IMR-90 (cell line): Measurements from ENCODE around the gene AHI1. TPM values are rescaled to one million over a fixed set of nuclear protein-coding genes. Genes with fewer than 3 reads are reported as not detected.
A peak's percentile ranks its signal among the peaks of the same experiment; 100 is the strongest.

Experiments used
- ATAC-seq: fragments of 200-7000 bp; cut with Tn5 transposase; 2 replicates; pipeline ENCODE4 v1.9.1; 2020; ENCODE audit warnings: low read depth, mild to moderate bottlenecking, moderate library complexity
- BruUV-seq: library from RNA; stranded (reverse); fragments of 400-500 nt; replicated peaks from 2 replicates; lab custom pipeline; 2021; lab: Mats Ljungman, UMichigan
- CTCF ChIA-PET: fragments of 300-600 bp; formaldehyde crosslinking; extraction: SDS; loops from one replicate; lab custom pipeline; 2021; ENCODE audit warnings: antibody characterized with exemption; lab: Yijun Ruan, JAX
- POLR2A ChIA-PET: fragments of 300-600 bp; sonication (Branson Sonifier 250); formaldehyde crosslinking; loops from one replicate; lab custom pipeline; 2022; ENCODE audit warnings: antibody characterized with exemption; ENCODE audit not compliant: unreplicated experiment; lab: Charles Lee
- DNase-seq: peaks from one replicate; pipeline ENCODE4 v3.0.0; 2013
- H2AFZ ChIP-seq: replicated peaks from 2 replicates; pipeline ENCODE3; 2013; ENCODE audit warnings: low read length, mild to moderate bottlenecking; ENCODE audit not compliant: poor library complexity
- H2AK5ac ChIP-seq: 2 replicates; pipeline ENCODE4 v1.6.1; 2013; ENCODE audit warnings: low read depth, low read length, inconsistent platforms
- H2AK9ac ChIP-seq: replicated peaks from 2 replicates; pipeline ENCODE3; 2013; ENCODE audit warnings: mild to moderate bottlenecking, low read depth, low read length, moderate library complexity; ENCODE audit not compliant: poor library complexity
- H2BK120ac ChIP-seq: 2 replicates; pipeline ENCODE4 v1.6.1; 2013; ENCODE audit warnings: low read depth, low read length, inconsistent platforms
- H2BK15ac ChIP-seq: 3 replicates; pipeline ENCODE4 v1.6.1; 2013; ENCODE audit warnings: low read depth, low read length, inconsistent platforms
- H2BK20ac ChIP-seq: 2 replicates; pipeline ENCODE4 v1.6.1; 2013; ENCODE audit warnings: low read depth, mild to moderate bottlenecking, inconsistent platforms, low read length, moderate library complexity
- H2BK5ac ChIP-seq: 2 replicates; pipeline ENCODE4 v1.6.1; 2013; ENCODE audit warnings: mild to moderate bottlenecking, low read depth, low read length, inconsistent platforms; ENCODE audit not compliant: poor library complexity, severe bottlenecking
- H3K14ac ChIP-seq: replicated peaks from 2 replicates; pipeline ENCODE4 v1.6.1; 2013; ENCODE audit warnings: low read depth, low read length, inconsistent platforms
- H3K18ac ChIP-seq: 2 replicates; pipeline ENCODE4 v1.6.1; 2013; ENCODE audit warnings: low read depth, low read length, control low read depth
- H3K23ac ChIP-seq: 2 replicates; pipeline ENCODE4 v1.6.1; 2013; ENCODE audit warnings: low read depth, low read length, inconsistent platforms
- H3K27ac ChIP-seq: 2 replicates; pipeline ENCODE4 v1.5.1; 2013; ENCODE audit warnings: mild to moderate bottlenecking, control low read depth, low read length; ENCODE audit not compliant: insufficient read depth
- H3K27me3 ChIP-seq: 2 replicates; pipeline ENCODE4 v1.6.1; 2013; ENCODE audit warnings: low read length; ENCODE audit not compliant: control insufficient read depth, insufficient read depth
- H3K36me3 ChIP-seq: 2 replicates; pipeline ENCODE4 v1.6.1; 2013; ENCODE audit warnings: low read length, mixed read lengths; ENCODE audit not compliant: control insufficient read depth, insufficient read depth
- H3K4ac ChIP-seq: 2 replicates; pipeline ENCODE4 v1.6.1; 2013; ENCODE audit warnings: low read depth, low read length, inconsistent platforms
- H3K4me1 ChIP-seq: 2 replicates; pipeline ENCODE4 v1.6.1; 2013; ENCODE audit warnings: low read length, mixed read lengths; ENCODE audit not compliant: control insufficient read depth, insufficient read depth
- H3K4me2 ChIP-seq: 2 replicates; pipeline ENCODE4 v1.6.1; 2013; ENCODE audit warnings: low read depth, mild to moderate bottlenecking, control low read depth, low read length, moderate library complexity
- H3K4me3 ChIP-seq: 2 replicates; pipeline ENCODE4 v1.5.1; 2013; ENCODE audit warnings: low read depth, mild to moderate bottlenecking, control low read depth, low read length, moderate library complexity; ENCODE audit not compliant: insufficient read depth
- H3K56ac ChIP-seq: 2 replicates; pipeline ENCODE4 v1.6.1; 2013; ENCODE audit warnings: low read length, inconsistent platforms; ENCODE audit not compliant: insufficient read depth; ENCODE audit errors: extremely low read depth
- H3K79me1 ChIP-seq, 2 experiments: 2 replicates each; pipeline ENCODE4 v1.6.1; 2013; ENCODE audit warnings: low read length in 2 of 2, inconsistent platforms in 1 of 2, low read depth in 1 of 2
- H3K9ac ChIP-seq: 2 replicates; pipeline ENCODE4 v1.6.1; 2013; ENCODE audit warnings: low read depth, low read length, control low read depth
- H3K9me1 ChIP-seq: 2 replicates; pipeline ENCODE4 v1.6.1; 2013; ENCODE audit warnings: low read length, inconsistent platforms; ENCODE audit not compliant: insufficient read depth
- H3K9me3 ChIP-seq: 2 replicates; pipeline ENCODE4 v1.6.1; 2013; ENCODE audit warnings: low read length; ENCODE audit not compliant: control insufficient read depth, insufficient read depth
- H4K20me1 ChIP-seq: 2 replicates; pipeline ENCODE4 v1.6.1; 2013; ENCODE audit warnings: low read length, inconsistent platforms; ENCODE audit not compliant: insufficient read depth
- H4K5ac ChIP-seq: 2 replicates; pipeline ENCODE4 v1.6.1; 2013; ENCODE audit warnings: mild to moderate bottlenecking, low read depth, low read length, control low read depth
- H4K8ac ChIP-seq, 2 experiments: 2 replicates each; pipeline ENCODE4 v1.6.1; 2013; ENCODE audit warnings: low read depth in 2 of 2, low read length in 2 of 2, control low read depth in 1 of 2, inconsistent platforms in 1 of 2
- H4K91ac ChIP-seq: 2 replicates; pipeline ENCODE4 v1.6.1; 2013; ENCODE audit warnings: low read depth, low read length, inconsistent platforms; ENCODE audit not compliant: insufficient read depth
- BHLHE40 ChIP-seq: fragments of 150-350 bp; IDR thresholded peaks from 2 replicates; pipeline ENCODE4 v1.6.1; 2016; ENCODE audit warnings: mild to moderate bottlenecking, low read depth, low read length
- CHD1 ChIP-seq: IDR thresholded peaks from 2 replicates; pipeline ENCODE4 v1.6.1; 2012; ENCODE audit warnings: low read depth, low read length, improper control_type of control experiment
- FOS ChIP-seq: fragments of 150-350 bp; IDR thresholded peaks from 2 replicates; pipeline ENCODE4 v1.6.1; 2016; ENCODE audit warnings: low read depth, low read length
- NFE2L2 ChIP-seq: fragments of 150-350 bp; IDR thresholded peaks from 2 replicates; pipeline ENCODE4 v1.6.1; 2016; ENCODE audit warnings: low read depth, mild to moderate bottlenecking, low read length
- POLR2A ChIP-seq: IDR thresholded peaks from 2 replicates; pipeline ENCODE4 v1.6.1; 2012; ENCODE audit warnings: mild to moderate bottlenecking, low read depth, low read length
- RAD21 ChIP-seq: IDR thresholded peaks from 2 replicates; pipeline ENCODE4 v1.6.1; 2012; ENCODE audit warnings: low read length, improper control_type of control experiment
- RFX5 ChIP-seq: IDR thresholded peaks from 2 replicates; pipeline ENCODE4 v1.8.0; 2012; ENCODE audit warnings: low read depth, mild to moderate bottlenecking, low read length, moderate library complexity
- WGBS, 2 experiments: methylation state at CpG; one replicate each; pipeline versions ENCODE4 v1.1.5 to v1.1.7; 2013; ENCODE audit warnings: missing lambda C conversion rate in 2 of 2; ENCODE audit not compliant: insufficient read length in 1 of 2; ENCODE audit errors: extremely low coverage in 2 of 2; 5-methylcytosine and 5-hydroxymethylcytosine counted together
- dilution Hi-C: fragments of 300-500 bp; cut with HindIII; formaldehyde crosslinking; loops from one replicate; pipeline ENCODE4 v1.14.3; 2018; ENCODE audit warnings: low sequenced_read_pairs; ENCODE audit not compliant: unreplicated experiment
- in situ Hi-C: fragments of 300-500 bp; cut with MboI; formaldehyde crosslinking; loops from 3 replicates; pipeline ENCODE4 v1.14.3; 2019; ENCODE audit warnings: low sequenced_read_pairs, inconsistent platforms, mixed read lengths
- intact Hi-C: fragments of 100-400 bp; cut with micrococcal nuclease; formaldehyde crosslinking; loops from 2 replicates; pipeline ENCODE4 v1.10.0; 2022
- polyA plus RNA-seq, 3 experiments: library from polyadenylated mRNA; depleted of rRNA; stranded (reverse); fragments of >200 nt; gene quantifications; 2 replicates each; pipeline ENCODE4 v1.2.3, GENCODE V29; 2012; ENCODE audit warnings: low replicate concordance in 1 of 3
- total RNA-seq: library from RNA; depleted of rRNA; stranded (reverse); fragments of >200 nt; gene quantifications from 2 replicates; pipeline ENCODE4 v1.2.3, GENCODE V29; 2012
- TF ChIP-seq, protein P1 (sequence below): fragments of 150-350 bp; IDR thresholded peaks from 2 replicates; pipeline ENCODE4 v1.6.1; 2017; ENCODE audit warnings: mild to moderate bottlenecking, antibody characterized with exemption, low read length, low read depth

The AHI1 gene
- total and polyA plus RNA-seq, 2 of the 4 experiments (the other 2 are of a cell fraction), result 9.5 to 19.4 TPM

DNA sequence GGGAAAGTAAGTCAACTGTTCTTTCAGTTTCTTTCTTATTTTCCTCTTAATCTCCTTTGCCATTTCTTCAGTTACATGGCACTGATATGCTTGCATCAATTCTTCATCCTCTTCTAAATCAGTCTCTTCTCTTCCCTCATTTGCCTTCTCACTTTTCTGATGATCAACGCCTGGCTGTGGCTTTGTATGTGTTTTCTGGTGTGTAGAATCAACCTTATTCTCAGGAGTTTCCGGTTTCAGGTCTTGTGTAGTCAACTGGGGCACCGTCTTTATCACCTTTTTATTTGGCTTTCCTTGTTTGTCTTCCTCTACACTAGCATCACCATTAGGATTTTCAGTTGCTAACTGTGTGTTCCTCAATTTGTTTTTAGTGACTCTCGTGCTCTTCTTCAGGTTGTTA, 31.6 kb downstream of the AHI1 start:
- no peak overlapping the region for H3K14ac ChIP-seq
- H3K4me2 ChIP-seq, result no peak overlapping the region
- H2AFZ ChIP-seq, result no peak overlapping the region
- no peak for ATAC-seq
- H2BK5ac ChIP-seq, result no peak overlapping the region
- no peak overlapping the region for H2AK9ac ChIP-seq
- no peaks in the 10 kb centered on the region for H3K9me1 ChIP-seq
- H3K18ac ChIP-seq, result no peak overlapping the region
- no peak overlapping the region for H4K8ac ChIP-seq
- H4K91ac ChIP-seq, result no peak overlapping the region
- H3K9me3 ChIP-seq, result peaks cover 2% of the 10 kb centered on the region; the same call in 1 of the 2 replicates
- intact Hi-C loops (no loop called here), in situ Hi-C loops (loop anchor here (25.0 kb wide), 1 partner anchor 1071 kb away; no protein-coding TSS in a partner anchor), dilution Hi-C loops (no loop called here)
- H3K79me1 ChIP-seq, result peaks cover 0 to 7% of the 10 kb centered on the region in 2 experiments; a peak in 1 of 4 replicates
- no peak overlapping the region for H3K4ac ChIP-seq
- no CpG with 5 or more reads among the region's 4 CpGs for WGBS, 2 experiments
- H3K27me3 ChIP-seq, result no peaks in the 10 kb centered on the region
- H3K23ac ChIP-seq, result no peak overlapping the region
- no peaks in the 10 kb centered on the region for H3K4me1 ChIP-seq
- H3K36me3 ChIP-seq, result peaks cover 15% of the 10 kb centered on the region
- H3K56ac ChIP-seq, result no peak overlapping the region
- no peak for DNase-seq
- H3K4me3 ChIP-seq, result no peak overlapping the region
- TF ChIP-seq NFE2L2, result no peak
- no peak for TF ChIP-seq RAD21
- no peak for TF ChIP-seq RFX5
- TF ChIP-seq FOS, result no peak
- no peak for TF ChIP-seq BHLHE40
- no peak for TF ChIP-seq POLR2A
- TF ChIP-seq, protein P1, sequence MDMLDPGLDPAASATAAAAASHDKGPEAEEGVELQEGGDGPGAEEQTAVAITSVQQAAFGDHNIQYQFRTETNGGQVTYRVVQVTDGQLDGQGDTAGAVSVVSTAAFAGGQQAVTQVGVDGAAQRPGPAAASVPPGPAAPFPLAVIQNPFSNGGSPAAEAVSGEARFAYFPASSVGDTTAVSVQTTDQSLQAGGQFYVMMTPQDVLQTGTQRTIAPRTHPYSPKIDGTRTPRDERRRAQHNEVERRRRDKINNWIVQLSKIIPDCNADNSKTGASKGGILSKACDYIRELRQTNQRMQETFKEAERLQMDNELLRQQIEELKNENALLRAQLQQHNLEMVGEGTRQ, result no peak
- no peak for TF ChIP-seq CHD1
- H4K20me1 ChIP-seq, result no peaks in the 10 kb centered on the region
- H4K5ac ChIP-seq, result no peak overlapping the region
- no peak overlapping the region for H3K9ac ChIP-seq
- H2AK5ac ChIP-seq, result no peak overlapping the region
- CTCF ChIA-PET, result no interaction called here
- POLR2A ChIA-PET, result no interaction called here
- BruUV-seq, result TSS peak; percentile 89
- no peak overlapping the region for H3K27ac ChIP-seq
- no peak overlapping the region for H2BK15ac ChIP-seq
- H2BK20ac ChIP-seq, result no peak overlapping the region
- H2BK120ac ChIP-seq, result no peak overlapping the region
